Trophoblast cell (in vitro differentiated cells and primary cell): ENCODE measurements around the gene PAX8.

Source experiments
- DNase-seq, 2 donors: peaks; one replicate each; pipeline ENCODE4 v3.0.0-alpha.2; 2016
- H2AFZ ChIP-seq: 2 replicates; pipeline ENCODE4 v1.6.1; 2013; ENCODE audit warnings: low read length, moderate library complexity, mild to moderate bottlenecking; ENCODE audit not compliant: insufficient read depth, poor library complexity
- H2AK5ac ChIP-seq: 2 replicates; pipeline ENCODE4 v1.6.1; 2013; ENCODE audit warnings: mild to moderate bottlenecking, low read length
- H2BK120ac ChIP-seq: 2 replicates; pipeline ENCODE4 v1.6.1; 2013; ENCODE audit warnings: low read length, mild to moderate bottlenecking, moderate library complexity; ENCODE audit not compliant: insufficient read depth, poor library complexity
- H2BK12ac ChIP-seq: 2 replicates; pipeline ENCODE4 v1.6.1; 2013; ENCODE audit warnings: mild to moderate bottlenecking, low read length, moderate library complexity
- H2BK5ac ChIP-seq: 2 replicates; pipeline ENCODE4 v1.6.1; 2013; ENCODE audit warnings: low read length, low read depth, moderate library complexity, mild to moderate bottlenecking; ENCODE audit not compliant: poor library complexity
- H3K14ac ChIP-seq: 2 replicates; pipeline ENCODE4 v1.6.1; 2013; ENCODE audit warnings: mild to moderate bottlenecking, low read length
- H3K18ac ChIP-seq: 2 replicates; pipeline ENCODE4 v1.6.1; 2013; ENCODE audit warnings: mild to moderate bottlenecking, low read length
- H3K23ac ChIP-seq: 2 replicates; pipeline ENCODE4 v1.6.1; 2013; ENCODE audit warnings: low read length
- H3K27ac ChIP-seq: 2 replicates; pipeline ENCODE4 v1.5.1; 2013; ENCODE audit warnings: low read depth, mild to moderate bottlenecking, inconsistent platforms, low read length, moderate library complexity
- H3K27me3 ChIP-seq: 2 replicates; pipeline ENCODE4 v1.6.1; 2013; ENCODE audit warnings: inconsistent platforms, mild to moderate bottlenecking, low read length, moderate library complexity; ENCODE audit not compliant: insufficient read depth
- H3K36me3 ChIP-seq, 2 experiments: 1 replicate in 1 of 2; 2 replicates in 1 of 2; pipeline ENCODE4 v1.6.1; 2013; ENCODE audit warnings: low read length in 2 of 2, mild to moderate bottlenecking in 2 of 2, moderate library complexity in 1 of 2; ENCODE audit not compliant: insufficient read depth in 2 of 2, control insufficient read depth in 1 of 2
- H3K4ac ChIP-seq: 2 replicates; pipeline ENCODE4 v1.6.1; 2013; ENCODE audit warnings: low read depth, mild to moderate bottlenecking, low read length, moderate library complexity
- H3K4me1 ChIP-seq, 2 experiments: 1 replicate in 1 of 2; 2 replicates in 1 of 2; pipeline ENCODE4 v1.6.1; 2013; ENCODE audit warnings: low read length in 2 of 2, mild to moderate bottlenecking in 2 of 2, moderate library complexity in 1 of 2; ENCODE audit not compliant: insufficient read depth in 2 of 2, control insufficient read depth in 1 of 2
- H3K4me2 ChIP-seq: 2 replicates; pipeline ENCODE4 v1.6.1; 2013; ENCODE audit warnings: inconsistent platforms, mild to moderate bottlenecking, low read length, moderate library complexity
- H3K4me3 ChIP-seq: 2 replicates; pipeline ENCODE4 v1.5.1; 2013; ENCODE audit warnings: mild to moderate bottlenecking, low read depth, low read length, inconsistent platforms
- H3K79me1 ChIP-seq: one replicate; pipeline ENCODE4 v1.6.1; 2013; ENCODE audit warnings: low read length
- H3K79me2 ChIP-seq: 2 replicates; pipeline ENCODE4 v1.6.1; 2013; ENCODE audit warnings: low read length, mild to moderate bottlenecking; ENCODE audit not compliant: control insufficient read depth, insufficient read depth, poor library complexity
- H3K9ac ChIP-seq: 2 replicates; pipeline ENCODE4 v1.6.1; 2013; ENCODE audit warnings: mild to moderate bottlenecking, low read length
- H3K9me3 ChIP-seq: 2 replicates; pipeline ENCODE4 v1.6.1; 2013; ENCODE audit warnings: low read depth, mild to moderate bottlenecking, control low read depth, inconsistent platforms, low read length; ENCODE audit not compliant: insufficient read depth
- H4K12ac ChIP-seq: 2 replicates; pipeline ENCODE4 v1.6.1; 2013; ENCODE audit warnings: low read depth, mild to moderate bottlenecking, low read length, moderate library complexity
- H4K8ac ChIP-seq: 2 replicates; pipeline ENCODE4 v1.6.1; 2013; ENCODE audit warnings: low read depth, mild to moderate bottlenecking, low read length, moderate library complexity
- H4K91ac ChIP-seq: one replicate; pipeline ENCODE4 v1.6.1; 2013; ENCODE audit warnings: low read depth, mild to moderate bottlenecking, low read length, moderate library complexity
- WGBS: extraction: QIAGEN DNeasy Blood & Tissue Kit; methylation state at CpG from one replicate; pipeline ENCODE4 v1.1.7; 2013; ENCODE audit warnings: missing lambda C conversion rate; ENCODE audit not compliant: insufficient read length, insufficient coverage; ENCODE audit errors: extremely low coverage; 5-methylcytosine and 5-hydroxymethylcytosine counted together

The PAX8 gene

DNA sequence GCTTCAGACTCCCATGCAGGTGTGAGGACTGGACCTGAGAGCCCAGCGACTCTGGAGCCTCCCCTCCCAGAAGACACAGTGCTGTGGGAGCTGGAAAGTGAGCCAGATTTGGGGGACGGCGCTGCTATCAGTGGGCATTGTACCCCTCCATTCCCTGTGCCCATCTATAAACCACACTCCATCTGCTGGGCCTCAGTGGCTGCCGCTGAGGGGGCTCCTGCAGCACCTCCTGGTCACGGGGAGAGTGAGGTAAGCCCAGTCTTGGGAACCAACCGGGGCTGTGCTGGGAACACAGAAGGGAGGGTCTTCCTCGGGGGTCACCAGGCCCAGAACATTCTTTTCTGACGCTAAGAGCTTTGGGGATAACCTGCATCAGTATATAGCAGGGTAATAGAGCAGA lies 95.5 kb downstream of the PAX8 start:
- Histone ChIP-seq H2BK120ac (no peak overlapping the region), H3K4me1 (peaks cover 15 to 23% of the 10 kb centered on the region in 2 experiments), H4K12ac (no peak overlapping the region), H3K4me3 (no peak overlapping the region), H2AK5ac (no peak overlapping the region), H3K4me2 (no peak overlapping the region), H3K14ac (peak overlapping the region; percentile 22), H4K91ac (no peak overlapping the region), H3K23ac (no peak overlapping the region), H2BK5ac (no peak overlapping the region), H3K36me3 (peaks cover 10 to 15% of the 10 kb centered on the region in 2 experiments), H3K27me3 (no peaks in the 10 kb centered on the region), H2BK12ac (no peak overlapping the region), H3K18ac (no peak overlapping the region), H3K27ac (no peak overlapping the region), H3K79me2 (no peaks in the 10 kb centered on the region), H2AFZ (no peak overlapping the region), H3K4ac (no peak overlapping the region), H3K9ac (no peak overlapping the region), H3K9me3 (peaks cover 1% of the 10 kb centered on the region), H4K8ac (no peak overlapping the region), H3K79me1 (peaks cover 16% of the 10 kb centered on the region)
- WGBS = no CpG with 5 or more reads among the region's 8 CpGs
- DNase-seq = no peak

DNA sequence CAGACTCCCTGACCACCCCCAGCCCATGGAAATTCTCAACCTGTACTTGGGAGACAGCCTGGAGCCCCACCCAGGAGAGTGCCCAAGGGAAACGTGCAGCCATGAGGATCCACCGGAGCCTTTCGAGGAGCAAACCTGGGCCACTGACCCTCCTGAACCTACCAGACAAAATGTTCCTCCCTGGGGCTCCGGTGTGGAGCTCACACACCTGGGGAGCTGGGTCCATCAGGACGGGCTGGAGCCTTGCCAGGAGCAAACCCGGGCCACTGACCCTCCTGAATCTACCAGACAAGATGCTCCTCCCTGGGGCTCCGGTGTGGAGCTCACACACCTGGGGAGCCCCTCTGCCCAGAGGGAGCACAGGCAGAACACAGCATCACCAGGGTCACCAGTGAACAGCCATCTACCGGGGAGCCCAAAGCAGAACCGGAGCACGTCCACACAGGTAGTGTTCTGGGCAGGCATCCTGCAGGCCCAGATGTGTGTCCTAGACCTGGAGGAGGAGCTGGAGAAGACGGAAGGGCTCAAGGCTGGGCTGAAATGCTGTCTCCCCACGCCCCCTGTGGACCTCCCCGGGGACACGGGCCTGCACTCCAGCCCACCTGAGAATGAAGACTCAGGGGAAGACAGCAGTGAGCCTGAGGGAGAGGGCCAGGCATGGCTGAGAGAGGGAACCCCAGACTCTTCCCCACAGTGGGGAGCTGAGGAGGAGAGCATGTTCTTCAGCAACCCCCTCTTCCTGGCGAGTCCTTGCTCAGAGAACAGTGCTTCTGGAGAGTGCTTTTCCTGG lies 96.1 kb downstream of the PAX8 start:
- Histone ChIP-seq H2BK5ac (no peak overlapping the region), H3K4me1 (peaks cover 19 to 26% of the 10 kb centered on the region in 2 experiments), H3K14ac (no peak overlapping the region), H2BK120ac (no peak overlapping the region), H2AFZ (no peak overlapping the region), H3K36me3 (peaks cover 10 to 15% of the 10 kb centered on the region in 2 experiments), H2AK5ac (no peak overlapping the region), H3K4me2 (no peak overlapping the region), H3K79me2 (no peaks in the 10 kb centered on the region), H4K12ac (no peak overlapping the region), H3K79me1 (peaks cover 17% of the 10 kb centered on the region), H3K4ac (no peak overlapping the region), H4K91ac (no peak overlapping the region), H3K9ac (no peak overlapping the region), H3K9me3 (peaks cover 1% of the 10 kb centered on the region), H3K27ac (no peak overlapping the region), H4K8ac (no peak overlapping the region), H3K27me3 (no peaks in the 10 kb centered on the region), H3K23ac (no peak overlapping the region), H2BK12ac (no peak overlapping the region), H3K4me3 (no peak overlapping the region), H3K18ac (no peak overlapping the region)
- DNase-seq = no peak
- WGBS = no CpG with 5 or more reads among the region's 15 CpGs

- peak in 1 of 2 donors; percentile 42 for DNase-seq
- Histone ChIP-seq H3K4me3 (no peak overlapping the region), H4K12ac (no peak overlapping the region), H3K23ac (no peak overlapping the region), H4K91ac (no peak overlapping the region), H3K18ac (peak overlapping the region; percentile 14), H2BK12ac (no peak overlapping the region), H3K9ac (no peak overlapping the region), H4K8ac (no peak overlapping the region), H2BK5ac (no peak overlapping the region), H3K4me2 (no peak overlapping the region), H3K27me3 (no peaks in the 10 kb centered on the region), H3K4me1 (peaks cover 25 to 34% of the 10 kb centered on the region in 2 experiments), H3K14ac (no peak overlapping the region), H3K79me2 (no peaks in the 10 kb centered on the region), H3K9me3 (peaks cover 1% of the 10 kb centered on the region), H3K79me1 (peaks cover 25% of the 10 kb centered on the region), H3K4ac (no peak overlapping the region), H3K36me3 (peaks cover 10 to 15% of the 10 kb centered on the region in 2 experiments), H2AK5ac (no peak overlapping the region), H3K27ac (no peak overlapping the region), H2AFZ (no peak overlapping the region), H2BK120ac (no peak overlapping the region)
- WGBS = no CpG with 5 or more reads among the region's 8 CpGs
These were observed 97.3 kb downstream of the PAX8 start for GRCh38 chr2:113181258-113182051.

- Histone ChIP-seq H3K9me3 (peaks cover 1% of the 10 kb centered on the region), H3K27ac (peak overlapping the region; percentile 41), H3K4me1 (peaks cover 35 to 38% of the 10 kb centered on the region in 2 experiments), H3K23ac (no peak overlapping the region), H2BK120ac (peak overlapping the region; percentile 18), H3K79me2 (no peaks in the 10 kb centered on the region), H2BK5ac (peak overlapping the region; percentile 48), H2BK12ac (peak overlapping the region; percentile 23), H3K36me3 (peaks cover 10% of the 10 kb centered on the region in 2 experiments), H4K91ac (peak overlapping the region; percentile 72), H4K8ac (peak overlapping the region; percentile 7), H3K4ac (no peak overlapping the region), H3K79me1 (peaks cover 31% of the 10 kb centered on the region), H3K9ac (no peak overlapping the region), H2AFZ (no peak overlapping the region), H3K27me3 (no peaks in the 10 kb centered on the region), H2AK5ac (no peak overlapping the region), H3K4me2 (no peak overlapping the region), H3K4me3 (no peak overlapping the region), H4K12ac (no peak overlapping the region), H3K18ac (peak overlapping the region; percentile 12), H3K14ac (peak overlapping the region; percentile 33)
- WGBS = no CpG with 5 or more reads among the region's 17 CpGs
- DNase-seq = peak; percentile 45 to 73
These were observed 98.4 kb downstream of the PAX8 start for GRCh38 chr2:113180131-113180946.
